Sigmoid colon (tissue), 4 donors: Measurements from ENCODE around the gene IMMP2L.

Experiments used
- CTCF ChIP-seq, 4 experiments: fragments of 450-650 bp in 3 of 4; fragments of 200-600 bp in 1 of 4; IDR thresholded peaks; one replicate each; pipeline ENCODE4 v1.5.1; 2016 to 2019; ENCODE audit warnings: antibody characterized with exemption in 4 of 4, mild to moderate bottlenecking in 3 of 4, moderate library complexity in 2 of 4
- EP300 ChIP-seq, 4 donors: sonication (generic); formaldehyde crosslinking; IDR thresholded peaks; one replicate each; pipeline ENCODE4 v1.6.1; 2017; ENCODE audit warnings: antibody characterized with exemption in 4 of 4
- POLR2AphosphoS5 ChIP-seq, 4 donors: sonication (generic); formaldehyde crosslinking; IDR thresholded peaks; one replicate each; pipeline ENCODE4 v1.6.1; 2017; ENCODE audit warnings: antibody characterized with exemption in 4 of 4

- no peak for TF ChIP-seq CTCF (IDR thresholded peaks at IDR 0.05)
- no peak for TF ChIP-seq EP300 (IDR thresholded peaks at IDR 0.05)
- TF ChIP-seq POLR2AphosphoS5 (IDR thresholded peaks at IDR 0.05): no peak
Measured at GRCh38 chr7:110909117-110909516, 653.2 kb downstream of the IMMP2L start.
